ENCODE data around the gene THOC5.
"Not testable (repeated sequence)": the region's sequence is repeated elsewhere in the genome, so short reads cannot be mapped to it uniquely, and the experiment has no call there.

DNA sequence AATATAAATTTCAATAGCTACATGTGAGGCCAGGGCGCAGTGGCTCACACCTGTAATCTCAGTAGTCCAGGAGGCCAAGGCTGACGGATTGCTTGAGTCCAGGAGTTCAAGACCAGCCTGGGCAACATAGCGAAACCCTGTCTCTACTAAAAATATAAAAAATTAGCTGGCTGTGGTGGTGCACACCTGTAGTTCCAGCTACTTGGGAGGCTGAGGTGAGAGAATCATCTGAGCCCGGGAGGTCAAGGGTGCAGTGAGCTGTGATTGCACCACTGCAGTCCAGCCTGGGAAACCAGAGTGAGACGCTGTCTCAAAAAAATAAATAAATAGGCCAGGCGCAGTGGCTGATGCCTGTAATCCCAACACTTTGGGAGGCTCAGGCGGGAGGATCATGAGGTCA is 13.0 kb upstream of the THOC5 start:
- TF ChIP-seq, protein P1, sequence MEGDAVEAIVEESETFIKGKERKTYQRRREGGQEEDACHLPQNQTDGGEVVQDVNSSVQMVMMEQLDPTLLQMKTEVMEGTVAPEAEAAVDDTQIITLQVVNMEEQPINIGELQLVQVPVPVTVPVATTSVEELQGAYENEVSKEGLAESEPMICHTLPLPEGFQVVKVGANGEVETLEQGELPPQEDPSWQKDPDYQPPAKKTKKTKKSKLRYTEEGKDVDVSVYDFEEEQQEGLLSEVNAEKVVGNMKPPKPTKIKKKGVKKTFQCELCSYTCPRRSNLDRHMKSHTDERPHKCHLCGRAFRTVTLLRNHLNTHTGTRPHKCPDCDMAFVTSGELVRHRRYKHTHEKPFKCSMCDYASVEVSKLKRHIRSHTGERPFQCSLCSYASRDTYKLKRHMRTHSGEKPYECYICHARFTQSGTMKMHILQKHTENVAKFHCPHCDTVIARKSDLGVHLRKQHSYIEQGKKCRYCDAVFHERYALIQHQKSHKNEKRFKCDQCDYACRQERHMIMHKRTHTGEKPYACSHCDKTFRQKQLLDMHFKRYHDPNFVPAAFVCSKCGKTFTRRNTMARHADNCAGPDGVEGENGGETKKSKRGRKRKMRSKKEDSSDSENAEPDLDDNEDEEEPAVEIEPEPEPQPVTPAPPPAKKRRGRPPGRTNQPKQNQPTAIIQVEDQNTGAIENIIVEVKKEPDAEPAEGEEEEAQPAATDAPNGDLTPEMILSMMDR (IDR thresholded peaks at IDR 0.05; ENCODE audit: insufficient read depth, low read length) = not testable (repeated sequence)
- TF ChIP-seq POLR2AphosphoS5 (IDR thresholded peaks at IDR 0.05; ENCODE audit: low read depth); SPI1 (IDR thresholded peaks at IDR 0.05; ENCODE audit: borderline replicate concordance, low read depth); GABPA (IDR thresholded peaks at IDR 0.05; ENCODE audit: low read depth): not testable (repeated sequence)
- TF ChIP-seq, protein P2, sequence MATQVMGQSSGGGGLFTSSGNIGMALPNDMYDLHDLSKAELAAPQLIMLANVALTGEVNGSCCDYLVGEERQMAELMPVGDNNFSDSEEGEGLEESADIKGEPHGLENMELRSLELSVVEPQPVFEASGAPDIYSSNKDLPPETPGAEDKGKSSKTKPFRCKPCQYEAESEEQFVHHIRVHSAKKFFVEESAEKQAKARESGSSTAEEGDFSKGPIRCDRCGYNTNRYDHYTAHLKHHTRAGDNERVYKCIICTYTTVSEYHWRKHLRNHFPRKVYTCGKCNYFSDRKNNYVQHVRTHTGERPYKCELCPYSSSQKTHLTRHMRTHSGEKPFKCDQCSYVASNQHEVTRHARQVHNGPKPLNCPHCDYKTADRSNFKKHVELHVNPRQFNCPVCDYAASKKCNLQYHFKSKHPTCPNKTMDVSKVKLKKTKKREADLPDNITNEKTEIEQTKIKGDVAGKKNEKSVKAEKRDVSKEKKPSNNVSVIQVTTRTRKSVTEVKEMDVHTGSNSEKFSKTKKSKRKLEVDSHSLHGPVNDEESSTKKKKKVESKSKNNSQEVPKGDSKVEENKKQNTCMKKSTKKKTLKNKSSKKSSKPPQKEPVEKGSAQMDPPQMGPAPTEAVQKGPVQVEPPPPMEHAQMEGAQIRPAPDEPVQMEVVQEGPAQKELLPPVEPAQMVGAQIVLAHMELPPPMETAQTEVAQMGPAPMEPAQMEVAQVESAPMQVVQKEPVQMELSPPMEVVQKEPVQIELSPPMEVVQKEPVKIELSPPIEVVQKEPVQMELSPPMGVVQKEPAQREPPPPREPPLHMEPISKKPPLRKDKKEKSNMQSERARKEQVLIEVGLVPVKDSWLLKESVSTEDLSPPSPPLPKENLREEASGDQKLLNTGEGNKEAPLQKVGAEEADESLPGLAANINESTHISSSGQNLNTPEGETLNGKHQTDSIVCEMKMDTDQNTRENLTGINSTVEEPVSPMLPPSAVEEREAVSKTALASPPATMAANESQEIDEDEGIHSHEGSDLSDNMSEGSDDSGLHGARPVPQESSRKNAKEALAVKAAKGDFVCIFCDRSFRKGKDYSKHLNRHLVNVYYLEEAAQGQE (IDR thresholded peaks at IDR 0.05; ENCODE audit: insufficient replicate concordance, low read depth) = not testable (repeated sequence)
